ENCODE measurements around the gene TNFAIP8L2. TPM values are rescaled to one million over a fixed set of nuclear protein-coding genes. Genes with fewer than 3 reads are reported as not detected.

The TNFAIP8L2 gene
- polyA plus RNA-seq, 1 donor from 2014 or later: not detected

GRCh38 chr1:151175863-151176262, 19.4 kb downstream of the TNFAIP8L2 start, which contains the start of gene TMOD4:
TMOD4 (minus strand) TSS chr1:151175981; CDS start chr1:151174875, 1,106 bp downstream.
- Histone ChIP-seq H3K4me3 (ENCODE audit: low read length) (no peak within 1 kb of the TSS), H3F3A (ENCODE audit: insufficient read depth, low read length, poor library complexity, severe bottlenecking) (no peaks in the 10 kb centered on the region), H3K9me2 (ENCODE audit: insufficient read depth, low read length) (no peaks in the 10 kb centered on the region), H3K79me2 (replicated peaks; ENCODE audit: insufficient read depth, low read length) (no peaks in the 10 kb centered on the region), H3K9me3 (ENCODE audit: low read length) (no peaks in the 10 kb centered on the region), H3K36me3 (ENCODE audit: insufficient read depth, low read length) (no peaks in the 10 kb centered on the region), H3K9ac (ENCODE audit: low read length) (no peak within 1 kb of the TSS), H3K27me3 (ENCODE audit: insufficient read depth, low read depth, low read length) (no peaks in the 10 kb centered on the region), H2AFZ (ENCODE audit: low read depth, low read length) (no peak within 1 kb of the TSS), H4K20me1 (ENCODE audit: insufficient read depth) (no peaks in the 10 kb centered on the region), H3K27ac (ENCODE audit: low read length) (no peak within 1 kb of the TSS), H3K4me2 (ENCODE audit: low read length) (no peak within 1 kb of the TSS)
- TF ChIP-seq, protein P1, sequence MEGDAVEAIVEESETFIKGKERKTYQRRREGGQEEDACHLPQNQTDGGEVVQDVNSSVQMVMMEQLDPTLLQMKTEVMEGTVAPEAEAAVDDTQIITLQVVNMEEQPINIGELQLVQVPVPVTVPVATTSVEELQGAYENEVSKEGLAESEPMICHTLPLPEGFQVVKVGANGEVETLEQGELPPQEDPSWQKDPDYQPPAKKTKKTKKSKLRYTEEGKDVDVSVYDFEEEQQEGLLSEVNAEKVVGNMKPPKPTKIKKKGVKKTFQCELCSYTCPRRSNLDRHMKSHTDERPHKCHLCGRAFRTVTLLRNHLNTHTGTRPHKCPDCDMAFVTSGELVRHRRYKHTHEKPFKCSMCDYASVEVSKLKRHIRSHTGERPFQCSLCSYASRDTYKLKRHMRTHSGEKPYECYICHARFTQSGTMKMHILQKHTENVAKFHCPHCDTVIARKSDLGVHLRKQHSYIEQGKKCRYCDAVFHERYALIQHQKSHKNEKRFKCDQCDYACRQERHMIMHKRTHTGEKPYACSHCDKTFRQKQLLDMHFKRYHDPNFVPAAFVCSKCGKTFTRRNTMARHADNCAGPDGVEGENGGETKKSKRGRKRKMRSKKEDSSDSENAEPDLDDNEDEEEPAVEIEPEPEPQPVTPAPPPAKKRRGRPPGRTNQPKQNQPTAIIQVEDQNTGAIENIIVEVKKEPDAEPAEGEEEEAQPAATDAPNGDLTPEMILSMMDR (IDR thresholded peaks at IDR 0.05; ENCODE audit: poor library complexity, severe bottlenecking): peak; percentile 53
- TF ChIP-seq RAD21 (conservative IDR thresholded peaks at IDR 0.05) (no peak), TAF1 (IDR thresholded peaks at IDR 0.05; ENCODE audit: low read depth) (no peak)

DNA sequence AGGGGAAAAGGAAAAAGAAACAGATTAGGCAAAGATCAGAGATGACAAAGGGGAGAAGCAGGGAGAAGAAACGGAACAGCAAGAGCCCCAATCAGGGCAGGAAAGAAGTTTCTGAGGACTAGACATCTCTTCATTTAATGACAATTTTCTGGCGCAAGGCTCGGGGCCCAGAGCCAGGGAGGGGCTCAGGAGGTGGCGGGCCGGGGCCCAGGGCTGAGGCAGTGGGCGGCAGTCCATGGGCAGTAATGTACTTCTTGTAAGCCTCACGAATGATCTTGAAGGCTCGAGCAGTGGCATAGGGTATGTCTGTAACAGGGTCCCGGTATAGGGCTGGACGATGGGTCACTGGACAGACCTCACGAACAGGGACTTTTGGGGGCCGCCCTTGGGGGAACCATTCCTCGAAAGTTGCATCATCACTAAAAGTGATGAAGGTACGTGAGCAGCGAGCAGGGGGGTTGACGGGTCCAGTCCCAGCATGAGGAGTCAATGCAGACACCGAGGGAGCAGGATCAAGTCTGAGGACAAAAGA, 20.1 kb downstream of the TNFAIP8L2 start:
- no peaks in the 10 kb centered on the region for H4K20me1 ChIP-seq (ENCODE audit: insufficient read depth)
- H2AFZ ChIP-seq (ENCODE audit: low read depth, low read length): no peak overlapping the region
- H3K27me3 ChIP-seq (ENCODE audit: insufficient read depth, low read depth, low read length): no peaks in the 10 kb centered on the region
- no peak overlapping the region for H3K9ac ChIP-seq (ENCODE audit: low read length)
- no peak overlapping the region for H3K27ac ChIP-seq (ENCODE audit: low read length)
- H3K9me3 ChIP-seq (ENCODE audit: low read length): no peaks in the 10 kb centered on the region
- H3K4me2 ChIP-seq (ENCODE audit: low read length): no peak overlapping the region
- no peak overlapping the region for H3K4me3 ChIP-seq (ENCODE audit: low read length)
- H3K36me3 ChIP-seq (ENCODE audit: insufficient read depth, low read length): no peaks in the 10 kb centered on the region
- TF ChIP-seq TAF1 (IDR thresholded peaks at IDR 0.05; ENCODE audit: low read depth) (no peak), RAD21 (conservative IDR thresholded peaks at IDR 0.05) (no peak), MXI1 (conservative IDR thresholded peaks at IDR 0.05; ENCODE audit: poor library complexity, severe bottlenecking) (no peak), EP300 (conservative IDR thresholded peaks at IDR 0.05; ENCODE audit: poor library complexity, severe bottlenecking) (no peak), SMC3 (conservative IDR thresholded peaks at IDR 0.05; ENCODE audit: poor library complexity) (no peak), POLR2AphosphoS5 (IDR thresholded peaks at IDR 0.05) (no peak), EZH2 (IDR thresholded peaks at IDR 0.05; ENCODE audit: borderline replicate concordance, insufficient read depth, low read length, poor library complexity, severe bottlenecking) (no peak)
- TF ChIP-seq, protein P1 (IDR thresholded peaks at IDR 0.05; ENCODE audit: poor library complexity, severe bottlenecking): no peak
- TF ChIP-seq, protein P2, sequence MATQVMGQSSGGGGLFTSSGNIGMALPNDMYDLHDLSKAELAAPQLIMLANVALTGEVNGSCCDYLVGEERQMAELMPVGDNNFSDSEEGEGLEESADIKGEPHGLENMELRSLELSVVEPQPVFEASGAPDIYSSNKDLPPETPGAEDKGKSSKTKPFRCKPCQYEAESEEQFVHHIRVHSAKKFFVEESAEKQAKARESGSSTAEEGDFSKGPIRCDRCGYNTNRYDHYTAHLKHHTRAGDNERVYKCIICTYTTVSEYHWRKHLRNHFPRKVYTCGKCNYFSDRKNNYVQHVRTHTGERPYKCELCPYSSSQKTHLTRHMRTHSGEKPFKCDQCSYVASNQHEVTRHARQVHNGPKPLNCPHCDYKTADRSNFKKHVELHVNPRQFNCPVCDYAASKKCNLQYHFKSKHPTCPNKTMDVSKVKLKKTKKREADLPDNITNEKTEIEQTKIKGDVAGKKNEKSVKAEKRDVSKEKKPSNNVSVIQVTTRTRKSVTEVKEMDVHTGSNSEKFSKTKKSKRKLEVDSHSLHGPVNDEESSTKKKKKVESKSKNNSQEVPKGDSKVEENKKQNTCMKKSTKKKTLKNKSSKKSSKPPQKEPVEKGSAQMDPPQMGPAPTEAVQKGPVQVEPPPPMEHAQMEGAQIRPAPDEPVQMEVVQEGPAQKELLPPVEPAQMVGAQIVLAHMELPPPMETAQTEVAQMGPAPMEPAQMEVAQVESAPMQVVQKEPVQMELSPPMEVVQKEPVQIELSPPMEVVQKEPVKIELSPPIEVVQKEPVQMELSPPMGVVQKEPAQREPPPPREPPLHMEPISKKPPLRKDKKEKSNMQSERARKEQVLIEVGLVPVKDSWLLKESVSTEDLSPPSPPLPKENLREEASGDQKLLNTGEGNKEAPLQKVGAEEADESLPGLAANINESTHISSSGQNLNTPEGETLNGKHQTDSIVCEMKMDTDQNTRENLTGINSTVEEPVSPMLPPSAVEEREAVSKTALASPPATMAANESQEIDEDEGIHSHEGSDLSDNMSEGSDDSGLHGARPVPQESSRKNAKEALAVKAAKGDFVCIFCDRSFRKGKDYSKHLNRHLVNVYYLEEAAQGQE (IDR thresholded peaks at IDR 0.05; ENCODE audit: borderline replicate concordance): no peak
- no peaks in the 10 kb centered on the region for H3F3A ChIP-seq (ENCODE audit: insufficient read depth, low read length, poor library complexity, severe bottlenecking)
- no peaks in the 10 kb centered on the region for H3K79me2 ChIP-seq (replicated peaks; ENCODE audit: insufficient read depth, low read length)
- no peaks in the 10 kb centered on the region for H3K9me2 ChIP-seq (ENCODE audit: insufficient read depth, low read length)

Measured in neural cell (in vitro differentiated cells).